K562 (cell line): ENCODE measurements around the gene TBL1X. TPM values are rescaled to one million over a fixed set of nuclear protein-coding genes. Genes with fewer than 3 reads are reported as not detected.

Experiments used
- ATAC-seq: fragments of 200-7000 bp; cut with Tn5 transposase; 3 replicates; pipeline ENCODE4 v1.9.1; 2020; ENCODE audit warnings: moderate library complexity
- BruUV-seq: library from RNA; stranded (reverse); fragments of 400-500 nt; replicated peaks from 2 replicates; lab custom pipeline; 2021; lab: Mats Ljungman, UMichigan
- CTCF ChIA-PET: fragments of 300-600 bp; formaldehyde crosslinking; extraction: SDS; loops from one replicate; lab custom pipeline; 2021; ENCODE audit warnings: low intra/inter-chr PET ratio; lab: Yijun Ruan, JAX
- POLR2A ChIA-PET: fragments of 300-600, 350-650 bp; sonication (Branson Sonifier 250); formaldehyde crosslinking; extraction: SDS; loops from one replicate; lab custom pipeline; 2021; ENCODE audit warnings: antibody characterized with exemption, inconsistent platforms; lab: Yijun Ruan, JAX
- DNase-seq, 4 experiments: peaks; one replicate each; pipeline versions ENCODE4 v3.0.0 to v3.0.0-alpha.2; 2011 to 2018; ENCODE audit warnings: low spot score in 3 of 4, mixed read lengths in 3 of 4; ENCODE audit errors: extremely low read depth in 1 of 4
- FAIRE-seq: peaks from 2 replicates; lab custom pipeline; 2011; peaks lifted over from hg19 to GRCh38; lab: Jason Lieb, UNC
- H2AFZ ChIP-seq: 2 replicates; pipeline ENCODE4 v1.6.0; 2011; ENCODE audit warnings: low read depth, low read length, control low read depth, inconsistent platforms
- H3K27ac ChIP-seq: fragments of 200-600 bp; 3 replicates; pipeline ENCODE4 v1.8.0; 2011; ENCODE audit warnings: low read depth, mild to moderate bottlenecking, control low read depth, inconsistent platforms, low read length, moderate library complexity, mixed read lengths; ENCODE audit errors: extremely low read depth
- H3K27me3 ChIP-seq, 2 experiments: fragments of 300-600 bp in 1 of 2; 2 replicates in 1 of 2; 3 replicates in 1 of 2; pipeline versions ENCODE4 v1.6.0 to v1.8.0; 2011; ENCODE audit warnings: inconsistent platforms in 2 of 2, low read length in 2 of 2, mild to moderate bottlenecking in 1 of 2, mixed read lengths in 1 of 2, moderate library complexity in 1 of 2; ENCODE audit not compliant: control insufficient read depth in 2 of 2, insufficient read depth in 2 of 2
- H3K36me3 ChIP-seq: fragments of 300-600 bp; 3 replicates; pipeline ENCODE4 v1.8.0; 2011; ENCODE audit warnings: mild to moderate bottlenecking, low read length, inconsistent platforms; ENCODE audit not compliant: control insufficient read depth, insufficient read depth
- H3K4me1 ChIP-seq, 2 experiments: fragments of 200-600 bp in 1 of 2; replicated peaks in 1 of 2; 2 replicates in 1 of 2; 3 replicates in 1 of 2; pipeline versions ENCODE4 v1.5.1 to v1.8.0; 2011; ENCODE audit warnings: inconsistent platforms in 2 of 2, low read length in 2 of 2, mild to moderate bottlenecking in 1 of 2, mixed read lengths in 1 of 2, moderate library complexity in 1 of 2; ENCODE audit not compliant: control insufficient read depth in 2 of 2, insufficient read depth in 2 of 2
- H3K4me2 ChIP-seq: 2 replicates; pipeline ENCODE4 v1.6.1; 2011; ENCODE audit warnings: low read length, control low read depth, inconsistent platforms, mixed read lengths; ENCODE audit not compliant: insufficient read depth
- H3K4me3 ChIP-seq: fragments of 200-600 bp; sonication (generic), shearing (Covaris generic); 2 replicates; pipeline ENCODE4 v1.5.1; 2016; ENCODE audit warnings: control low read depth, inconsistent platforms
- H3K79me2 ChIP-seq: fragments of 200-600 bp; 3 replicates; pipeline ENCODE4 v1.8.0; 2011; ENCODE audit warnings: low read length, inconsistent platforms; ENCODE audit not compliant: control insufficient read depth, insufficient read depth
- H3K9ac ChIP-seq, 2 experiments: 2 replicates each; pipeline versions ENCODE4 v1.6.0 to v1.6.1; 2011; ENCODE audit warnings: low read depth in 2 of 2, low read length in 2 of 2, control low read depth in 1 of 2, inconsistent platforms in 1 of 2, mild to moderate bottlenecking in 1 of 2, mixed read lengths in 1 of 2; ENCODE audit not compliant: insufficient read depth in 1 of 2
- H3K9me1 ChIP-seq: one replicate; pipeline ENCODE4 v1.6.0; 2011; ENCODE audit warnings: inconsistent platforms, mild to moderate bottlenecking, low read length, moderate library complexity; ENCODE audit not compliant: control insufficient read depth, insufficient read depth
- H3K9me3 ChIP-seq: replicated peaks from 2 replicates; pipeline ENCODE4 v1.5.1; 2011; ENCODE audit warnings: low read depth, low read length, inconsistent platforms; ENCODE audit not compliant: control insufficient read depth, insufficient read depth
- H4K20me1 ChIP-seq: replicated peaks from 2 replicates; pipeline ENCODE4 v1.6.1; 2011; ENCODE audit warnings: low read length, inconsistent platforms, mixed read lengths; ENCODE audit not compliant: control insufficient read depth, insufficient read depth
- ARID2 ChIP-seq: fragments of 450-650 bp; IDR thresholded peaks from 2 replicates; pipeline ENCODE4 v1.6.1; 2017; ENCODE audit warnings: antibody characterized with exemption, mild to moderate bottlenecking
- BRD4 ChIP-seq: fragments of 200-600 bp; sonication (generic); IDR thresholded peaks from 2 replicates; pipeline ENCODE4 v1.6.1; 2017; ENCODE audit warnings: inconsistent platforms
- E2F3 ChIP-seq: fragments of 250-450 bp; sonication (Bioruptor Pico); IDR thresholded peaks from 2 replicates; pipeline ENCODE4 v1.4.0; 2020; ENCODE audit warnings: mild to moderate bottlenecking
- MXI1 ChIP-seq: IDR thresholded peaks from 2 replicates; pipeline ENCODE4 v1.6.1; 2011; ENCODE audit warnings: low read depth, mild to moderate bottlenecking, improper control_type of control experiment, low read length
- NEUROD1 ChIP-seq: fragments of 150-350 bp; IDR thresholded peaks from 2 replicates; pipeline ENCODE4 v1.6.1; 2014; ENCODE audit warnings: borderline replicate concordance, low read length, low read depth; ENCODE audit not compliant: partially characterized antibody
- PHF20 ChIP-seq: fragments of 450-650 bp; IDR thresholded peaks from 2 replicates; pipeline ENCODE4 v1.6.1; 2018; ENCODE audit not compliant: partially characterized antibody
- RHOXF2B ChIP-seq: fragments of 250-450 bp; sonication (Bioruptor Pico); conservative IDR thresholded peaks from 2 replicates; pipeline ENCODE4 v1.5.1; 2021
- STAG1 ChIP-seq: sonication (generic); formaldehyde crosslinking; IDR thresholded peaks from 2 replicates; pipeline ENCODE4 v1.5.0; 2020; ENCODE audit warnings: missing genetic modification reagents, borderline replicate concordance
- TGIF2 ChIP-seq: sonication (generic); formaldehyde crosslinking; IDR thresholded peaks from 2 replicates; pipeline ENCODE4 v1.8.1; 2022; ENCODE audit warnings: mild to moderate bottlenecking, missing genetic modification reagents, moderate library complexity
- ZNF121 ChIP-seq: sonication (generic); formaldehyde crosslinking; conservative IDR thresholded peaks from 2 replicates; pipeline ENCODE4 v1.8.0; 2022; ENCODE audit warnings: missing genetic modification reagents
- ZNF77 ChIP-seq: fragments of 250-450 bp; sonication (Bioruptor Pico); IDR thresholded peaks from 2 replicates; pipeline ENCODE4 v1.5.0; 2020
- WGBS: fragments of 100-300 bp; shearing (Covaris generic); methylation state at CpG from one replicate; pipeline ENCODE4 v1.1.6; 2016; ENCODE audit warnings: low coverage, mixed read lengths; ENCODE audit not compliant: insufficient coverage; ENCODE audit errors: missing lambda C conversion rate; 5-methylcytosine and 5-hydroxymethylcytosine counted together
- in situ Hi-C: fragments of 300-500 bp; cut with MboI; formaldehyde crosslinking; loops from 4 replicates; pipeline ENCODE4 v1.15.0; 2018; ENCODE audit warnings: inconsistent platforms, mixed read lengths
- intact Hi-C: fragments of 100-400 bp; cut with micrococcal nuclease; formaldehyde crosslinking; loops from 2 replicates; pipeline ENCODE4 v1.14.2; 2022
- polyA plus RNA-seq, 8 experiments: library from polyadenylated mRNA; depleted of rRNA in 4 of 8; stranded (reverse) in 5 of 8; unstranded in 3 of 8; fragments of >200 nt; fragmentation: Nextera tagmentation in 2 of 8; fragmentation: Illumina TruSeq in 1 of 8; extraction: Ambion mirVana in 2 of 8; extraction: Trizol in 1 of 8; gene quantifications; 2 replicates each; pipeline versions ENCODE4 v1.2.1 to v1.2.3, GENCODE V29; 2011 to 2014; ENCODE audit warnings: inconsistent platforms in 1 of 8, missing spikeins in 1 of 8
- total RNA-seq, 7 experiments: library from RNA; depleted of rRNA in 6 of 7; stranded (reverse); fragments of >200 nt in 6 of 7; fragmentation: Illumina TruSeq in 2 of 7; extraction: Trizol in 2 of 7; gene quantifications; 2 replicates each; pipeline versions ENCODE4 v1.2.1 to v1.2.3, GENCODE V29; 2011 to 2021; ENCODE audit warnings: low replicate concordance in 1 of 7
- TF ChIP-seq, protein P1 (sequence below): fragments of 250-450 bp; sonication (Bioruptor Pico); IDR thresholded peaks from 2 replicates; pipeline ENCODE4 v1.5.0; 2021; ENCODE audit warnings: mild to moderate bottlenecking, moderate library complexity
- TF ChIP-seq, protein P2 (sequence below): sonication (generic); formaldehyde crosslinking; IDR thresholded peaks from 2 replicates; pipeline ENCODE4 v1.8.1; 2023; ENCODE audit warnings: mild to moderate bottlenecking, missing genetic modification reagents
- TF ChIP-seq, protein P3 (sequence below), 2 experiments: fragments of 450-650 bp in 1 of 2; sonication (generic) in 1 of 2; formaldehyde crosslinking in 1 of 2; IDR thresholded peaks in 1 of 2; conservative IDR thresholded peaks in 1 of 2; 2 replicates each; pipeline versions ENCODE4 v1.6.1 to v1.8.1; 2016 to 2023; ENCODE audit warnings: mild to moderate bottlenecking in 2 of 2, moderate library complexity in 2 of 2, inconsistent platforms in 1 of 2, missing genetic modification reagents in 1 of 2

TBL1X gene
- total and polyA plus RNA-seq, 9 of the 15 experiments (the other 6 are each of a cell fraction or from before 2014, with no cell fraction given) = 6.0 to 49.6 (median 19.7) TPM

DNA sequence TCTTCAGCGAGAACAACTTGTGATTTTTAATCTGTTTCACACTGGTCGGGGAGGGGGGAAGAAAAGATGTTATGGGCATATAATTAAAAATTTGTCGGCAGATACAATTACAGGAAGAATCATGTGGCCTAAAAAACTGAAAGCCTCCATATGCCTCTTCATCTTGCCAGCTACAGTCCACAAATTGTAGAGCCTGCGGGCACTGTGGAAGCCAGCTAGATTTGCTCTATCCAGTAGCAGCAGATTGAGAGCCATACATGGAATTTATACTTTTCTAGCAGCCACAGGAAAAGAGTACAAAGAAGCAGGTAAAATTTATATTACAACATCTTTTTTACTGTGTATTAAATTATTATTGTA is 147.3 kb downstream of the TBL1X start (continued):
- TF ChIP-seq, protein P1, sequence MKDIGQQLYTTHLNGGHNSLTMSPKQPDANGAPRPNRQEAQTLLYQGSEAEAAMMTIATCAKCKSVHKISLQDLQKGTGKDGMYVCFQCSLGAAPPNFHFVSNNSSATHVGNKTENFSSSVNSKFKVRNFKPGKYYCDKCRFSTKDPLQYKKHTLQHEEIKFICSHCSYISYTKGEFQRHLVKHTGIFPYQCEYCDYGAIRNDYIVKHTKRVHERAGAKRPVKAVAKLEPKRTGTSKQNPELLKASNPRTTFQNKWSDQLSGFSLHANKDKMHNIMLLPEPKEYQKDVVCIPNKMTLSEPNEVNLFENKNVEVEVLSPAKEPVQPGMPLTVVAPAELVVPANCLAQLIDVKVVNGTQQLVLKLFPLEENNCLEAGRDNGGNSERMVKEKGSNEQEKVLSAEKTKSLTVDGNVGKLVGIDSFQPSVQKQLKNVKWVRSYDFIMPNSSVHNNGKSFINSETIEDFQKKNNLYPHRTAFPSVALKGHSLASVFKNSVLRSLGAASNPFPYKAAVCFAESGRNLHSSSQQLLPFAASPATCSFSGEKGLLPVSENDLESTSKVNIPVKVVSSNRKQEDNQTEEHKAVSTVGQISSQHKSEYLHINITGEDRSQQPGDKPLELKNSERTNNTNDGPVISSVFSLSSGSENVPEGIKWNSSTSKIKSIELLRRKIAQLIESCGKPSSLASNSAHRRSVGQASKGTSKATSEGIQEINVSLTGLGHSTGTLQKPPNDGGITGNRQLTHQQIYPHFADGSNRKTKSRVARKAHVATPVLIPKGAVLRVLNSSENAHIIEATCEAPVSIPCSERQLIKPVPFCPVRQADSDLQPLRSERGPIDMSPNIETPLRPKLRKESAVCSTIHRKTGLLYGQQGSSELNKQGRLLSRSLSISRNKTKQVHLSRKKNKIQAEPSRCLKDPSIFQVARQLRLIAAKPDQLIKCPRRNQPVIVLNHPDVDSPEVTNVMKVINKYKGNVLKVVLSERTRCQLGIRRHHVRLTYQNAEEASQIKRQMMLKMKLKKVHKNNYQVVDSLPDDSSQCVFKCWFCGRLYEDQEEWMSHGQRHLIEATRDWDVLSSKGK = no peak
- TF ChIP-seq MXI1 = no peak
- no peak for TF ChIP-seq BRD4
- no peak for TF ChIP-seq TGIF2 (CRISPR knock-in tag)
- no peak for TF ChIP-seq ZNF77 (CRISPR knock-in tag)
- no peak for TF ChIP-seq RHOXF2B (CRISPR knock-in tag)
- no peak for TF ChIP-seq NEUROD1
- TF ChIP-seq ARID2 = no peak
- TF ChIP-seq E2F3 = no peak
- TF ChIP-seq, all 486 proteins: peak for 0

DNA sequence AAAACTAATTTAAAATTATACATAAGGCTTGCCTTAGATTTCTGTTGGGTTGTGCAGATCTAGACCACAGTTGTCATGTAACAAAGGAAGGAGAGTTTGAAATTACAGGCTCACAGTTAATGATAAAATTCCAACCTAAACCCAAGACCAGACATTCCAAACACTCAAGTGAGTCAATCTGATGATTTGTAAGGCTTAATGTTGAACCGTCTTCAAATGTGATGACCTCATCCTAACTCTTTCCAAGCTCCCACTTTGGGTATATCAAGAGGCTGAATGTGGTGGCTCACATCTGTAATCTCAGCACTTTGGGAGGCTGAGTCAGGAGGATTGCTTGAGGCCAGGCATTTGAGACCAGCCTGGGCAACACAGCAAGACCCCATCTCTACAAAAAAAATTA is 149.2 kb downstream of the TBL1X start:
- no peak for FAIRE-seq
- Histone ChIP-seq H3K4me3 (no peak overlapping the region), H3K27me3 (no peaks in the 10 kb centered on the region), H3K79me2 (peaks cover 2% of the 10 kb centered on the region), H3K4me1 (no peaks in the 10 kb centered on the region), H3K36me3 (no peaks in the 10 kb centered on the region), H2AFZ (no peak overlapping the region), H3K9me3 (no peaks in the 10 kb centered on the region), H4K20me1 (0 out of 2 replicates have a peak, but pooled peaks cover 4% of the 10 kb centered on the region), H3K27ac (no peak overlapping the region), H3K9me1 (no peaks in the 10 kb centered on the region), H3K4me2 (no peak overlapping the region), H3K9ac (no peak overlapping the region)
- TF ChIP-seq STAG1 (CRISPR knock-in tag) = no peak
- TF ChIP-seq, protein P2, sequence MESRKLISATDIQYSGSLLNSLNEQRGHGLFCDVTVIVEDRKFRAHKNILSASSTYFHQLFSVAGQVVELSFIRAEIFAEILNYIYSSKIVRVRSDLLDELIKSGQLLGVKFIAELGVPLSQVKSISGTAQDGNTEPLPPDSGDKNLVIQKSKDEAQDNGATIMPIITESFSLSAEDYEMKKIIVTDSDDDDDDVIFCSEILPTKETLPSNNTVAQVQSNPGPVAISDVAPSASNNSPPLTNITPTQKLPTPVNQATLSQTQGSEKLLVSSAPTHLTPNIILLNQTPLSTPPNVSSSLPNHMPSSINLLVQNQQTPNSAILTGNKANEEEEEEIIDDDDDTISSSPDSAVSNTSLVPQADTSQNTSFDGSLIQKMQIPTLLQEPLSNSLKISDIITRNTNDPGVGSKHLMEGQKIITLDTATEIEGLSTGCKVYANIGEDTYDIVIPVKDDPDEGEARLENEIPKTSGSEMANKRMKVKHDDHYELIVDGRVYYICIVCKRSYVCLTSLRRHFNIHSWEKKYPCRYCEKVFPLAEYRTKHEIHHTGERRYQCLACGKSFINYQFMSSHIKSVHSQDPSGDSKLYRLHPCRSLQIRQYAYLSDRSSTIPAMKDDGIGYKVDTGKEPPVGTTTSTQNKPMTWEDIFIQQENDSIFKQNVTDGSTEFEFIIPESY (CRISPR knock-in tag) = no peak
- peak; percentile 30; the same call in 1 of the 2 replicates for TF ChIP-seq ZNF121 (CRISPR knock-in tag)
- TF ChIP-seq PHF20 = no peak
- TF ChIP-seq, protein P3, sequence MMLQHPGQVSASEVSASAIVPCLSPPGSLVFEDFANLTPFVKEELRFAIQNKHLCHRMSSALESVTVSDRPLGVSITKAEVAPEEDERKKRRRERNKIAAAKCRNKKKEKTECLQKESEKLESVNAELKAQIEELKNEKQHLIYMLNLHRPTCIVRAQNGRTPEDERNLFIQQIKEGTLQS (IDR thresholded peaks at IDR 0.05) = peak; percentile 26; the same call in 1 of the 2 replicates
- TF ChIP-seq, protein P3 (CRISPR knock-in tag; conservative IDR thresholded peaks at IDR 0.05) = no peak
- CTCF ChIA-PET = no interaction called here
- in situ Hi-C loops (no loop called here), intact Hi-C loops (no loop called here)
- no TSS peak for BruUV-seq
- WGBS = 86% methylated on average over 1 of the region's 1 CpG
- POLR2A ChIA-PET = no interaction called here
- DNase-seq = no peak
- no peak for ATAC-seq
